Parathyroid adenoma (tissue), 2 donors: ENCODE measurements around the gene THUMPD2.

Experiments
- H2AFZ ChIP-seq: fragments of 300-600 bp; sonication (generic); one replicate; pipeline ENCODE4 v1.7.0; 2017; ENCODE audit warnings: antibody characterized with exemption, mild to moderate bottlenecking
- H3K27ac ChIP-seq: fragments of 300-600 bp; sonication (generic); one replicate; pipeline ENCODE4 v1.7.0; 2017
- H3K27me3 ChIP-seq: fragments of 300-600 bp; sonication (generic); one replicate; pipeline ENCODE4 v1.7.0; 2017; ENCODE audit warnings: low read length; ENCODE audit not compliant: control insufficient read depth, insufficient read depth
- H3K36me3 ChIP-seq: fragments of 300-600 bp; sonication (generic); one replicate; pipeline ENCODE4 v1.7.0; 2017; ENCODE audit warnings: low read length; ENCODE audit not compliant: control insufficient read depth, insufficient read depth
- H3K4me1 ChIP-seq: fragments of 300-600 bp; sonication (generic); one replicate; pipeline ENCODE4 v1.7.0; 2017; ENCODE audit warnings: control low read depth
- H3K4me2 ChIP-seq: fragments of 300-600 bp; sonication (generic); one replicate; pipeline ENCODE4 v1.7.0; 2017; ENCODE audit warnings: low read length
- H3K4me3 ChIP-seq: fragments of 300-600 bp; sonication (generic); one replicate; pipeline ENCODE4 v1.7.0; 2017; ENCODE audit warnings: low read depth, low read length
- H3K79me2 ChIP-seq: fragments of 300-600 bp; sonication (generic); one replicate; pipeline ENCODE4 v1.7.0; 2017; ENCODE audit warnings: control low read depth
- H3K9ac ChIP-seq: fragments of 300-600 bp; sonication (generic); one replicate; pipeline ENCODE4 v1.7.0; 2017; ENCODE audit warnings: mild to moderate bottlenecking
- H3K9me3 ChIP-seq: fragments of 300-600 bp; sonication (generic); one replicate; pipeline ENCODE4 v1.7.0; 2017; ENCODE audit warnings: low read length; ENCODE audit not compliant: control insufficient read depth
- CTCF ChIP-seq: fragments of 300-600 bp; sonication (generic); IDR thresholded peaks from one replicate; pipeline ENCODE4 v1.7.0; 2017; ENCODE audit warnings: antibody characterized with exemption, mild to moderate bottlenecking
- donor health status: primary hyperparathyroidism.

The THUMPD2 gene

GRCh38 chr2:39739386-39739785 is 39.7 kb downstream of the THUMPD2 start:
- Histone ChIP-seq H3K4me3 (no peak overlapping the region), H3K9ac (no peak overlapping the region), H3K27ac (no peak overlapping the region), H3K36me3 (no peaks in the 10 kb centered on the region), H3K4me2 (no peak overlapping the region), H2AFZ (no peak overlapping the region), H3K4me1 (no peaks in the 10 kb centered on the region), H3K27me3 (no peaks in the 10 kb centered on the region), H3K9me3 (no peaks in the 10 kb centered on the region), H3K79me2 (no peaks in the 10 kb centered on the region)
- no peak for TF ChIP-seq CTCF

GRCh38 chr2:39738936-39739335 is 40.1 kb downstream of the THUMPD2 start:
- Histone ChIP-seq H3K4me2 (no peak overlapping the region), H3K9me3 (no peaks in the 10 kb centered on the region), H3K27me3 (no peaks in the 10 kb centered on the region), H3K36me3 (no peaks in the 10 kb centered on the region), H3K79me2 (no peaks in the 10 kb centered on the region), H3K27ac (no peak overlapping the region), H3K4me3 (no peak overlapping the region), H3K9ac (no peak overlapping the region), H3K4me1 (no peaks in the 10 kb centered on the region), H2AFZ (no peak overlapping the region)
- no peak for TF ChIP-seq CTCF

GRCh38 chr2:39737661-39738060 is 41.4 kb downstream of the THUMPD2 start:
- H3K4me1 ChIP-seq, result no peaks in the 10 kb centered on the region
- no peaks in the 10 kb centered on the region for H3K79me2 ChIP-seq
- H2AFZ ChIP-seq, result no peak overlapping the region
- H3K36me3 ChIP-seq, result no peaks in the 10 kb centered on the region
- H3K4me2 ChIP-seq, result no peak overlapping the region
- no peak overlapping the region for H3K9ac ChIP-seq
- no peak overlapping the region for H3K27ac ChIP-seq
- no peak for TF ChIP-seq CTCF
- H3K9me3 ChIP-seq, result no peaks in the 10 kb centered on the region
- no peaks in the 10 kb centered on the region for H3K27me3 ChIP-seq
- no peak overlapping the region for H3K4me3 ChIP-seq

- Histone ChIP-seq H2AFZ (no peak overlapping the region), H3K9ac (no peak overlapping the region), H3K4me3 (no peak overlapping the region), H3K4me2 (no peak overlapping the region), H3K4me1 (no peaks in the 10 kb centered on the region), H3K79me2 (no peaks in the 10 kb centered on the region), H3K36me3 (no peaks in the 10 kb centered on the region), H3K9me3 (no peaks in the 10 kb centered on the region), H3K27me3 (no peaks in the 10 kb centered on the region), H3K27ac (no peak overlapping the region)
- TF ChIP-seq CTCF, result no peak
Observed at GRCh38 chr2:39736640-39737039, 42.4 kb downstream of the THUMPD2 start.

GRCh38 chr2:39735648-39736047 is 43.4 kb downstream of the THUMPD2 start:
- no peak overlapping the region for H3K4me2 ChIP-seq
- TF ChIP-seq CTCF, result no peak
- no peak overlapping the region for H3K27ac ChIP-seq
- H3K9ac ChIP-seq, result no peak overlapping the region
- H3K9me3 ChIP-seq, result no peaks in the 10 kb centered on the region
- no peak overlapping the region for H3K4me3 ChIP-seq
- H2AFZ ChIP-seq, result no peak overlapping the region
- no peaks in the 10 kb centered on the region for H3K79me2 ChIP-seq
- no peaks in the 10 kb centered on the region for H3K4me1 ChIP-seq
- H3K36me3 ChIP-seq, result no peaks in the 10 kb centered on the region
- no peaks in the 10 kb centered on the region for H3K27me3 ChIP-seq
